Stimulated activated CD4-positive, alpha-beta T cell treated with anti-CD3 and anti-CD28 coated beads, Interleukin-15, amount 100 ng/mL, for 24 hours (primary cell): ENCODE results near the gene C1QTNF12.

Source experiments
- DNase-seq: peaks from one replicate; pipeline ENCODE4 v3.0.0-alpha.2; 2020

C1QTNF12 gene

DNA sequence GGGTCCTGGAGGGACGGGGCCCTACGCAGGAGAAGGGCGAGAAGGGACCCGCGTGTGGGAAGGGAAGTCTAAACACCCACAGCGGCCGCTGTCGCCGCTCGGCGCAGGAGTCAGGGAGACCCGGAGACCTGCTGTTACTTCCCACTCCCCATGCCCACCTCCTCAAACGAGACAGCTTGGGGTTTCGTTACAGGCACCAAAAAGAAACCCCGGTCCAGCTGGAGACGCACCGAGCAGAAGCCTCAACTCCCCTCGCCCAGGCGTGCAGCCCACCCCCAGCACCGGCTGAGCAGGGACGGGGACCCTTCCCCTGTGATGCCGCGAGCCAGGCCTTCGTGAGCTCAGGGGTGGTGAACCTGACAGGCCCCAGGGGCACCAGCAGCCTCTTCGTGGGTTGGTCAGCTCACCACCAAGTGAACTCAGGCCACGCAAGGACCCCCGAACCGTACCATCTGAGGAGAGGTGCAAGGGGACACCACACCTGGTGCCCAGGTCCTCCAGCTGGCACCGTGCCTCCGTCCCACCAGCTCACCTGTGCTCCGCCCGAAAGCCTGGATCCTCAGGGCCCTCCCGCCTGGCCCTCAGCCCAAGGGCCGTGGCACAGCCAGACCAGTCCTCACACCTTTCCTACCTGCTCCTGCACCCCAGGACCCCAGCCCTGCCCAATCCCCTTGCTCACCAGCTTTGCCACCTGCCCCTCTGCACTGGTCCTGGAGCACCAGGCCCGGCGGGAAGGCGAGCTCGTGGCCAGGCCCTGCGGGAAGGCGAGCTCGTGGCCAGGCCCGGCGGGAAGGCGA lies 19.8 kb downstream of the C1QTNF12 start:
- DNase-seq: no peak

DNA sequence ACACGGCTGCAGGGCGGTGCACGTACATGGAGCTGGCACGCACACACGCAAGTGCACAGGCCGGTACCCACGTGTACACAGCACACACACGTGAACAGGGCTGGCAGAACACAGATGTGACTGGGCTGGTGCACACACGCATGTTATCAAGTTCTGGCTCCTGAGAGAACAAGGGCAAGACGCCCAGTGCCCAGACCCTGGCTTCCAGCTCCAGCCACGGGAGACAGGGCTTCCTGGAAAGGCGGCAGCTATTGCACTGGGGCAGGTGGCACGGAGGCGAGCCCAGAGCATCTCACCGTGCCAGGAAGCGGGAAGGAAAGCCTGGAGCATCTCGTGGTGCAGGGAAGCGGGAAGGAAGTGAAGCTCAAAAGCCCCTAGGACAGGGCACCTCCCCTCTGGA lies 20.6 kb downstream of the C1QTNF12 start:
- DNase-seq: no peak

GRCh38 chr1:1225238-1225845 lies 21.2 kb downstream of the C1QTNF12 start:
- no peak for DNase-seq

DNA sequence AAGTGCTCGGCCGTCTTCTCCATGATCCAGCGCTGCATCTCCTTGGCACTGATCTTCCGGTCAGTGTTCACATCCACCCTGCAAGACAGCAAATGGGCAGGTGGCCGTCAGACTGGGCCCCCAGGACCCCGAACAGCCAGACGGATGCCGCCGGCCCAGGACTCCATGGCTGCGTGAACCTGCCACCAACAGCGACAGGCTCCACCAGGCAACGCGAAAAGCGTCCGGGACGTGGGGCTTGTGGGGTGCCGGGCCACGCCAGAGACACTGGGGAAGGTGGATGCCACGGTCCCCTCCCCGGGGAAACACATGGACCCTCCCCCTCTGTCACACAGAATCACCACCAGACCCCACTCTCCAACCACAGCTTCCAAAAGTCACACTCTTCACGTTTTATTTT lies 22.6 kb downstream of the C1QTNF12 start:
- DNase-seq: no peak

DNA sequence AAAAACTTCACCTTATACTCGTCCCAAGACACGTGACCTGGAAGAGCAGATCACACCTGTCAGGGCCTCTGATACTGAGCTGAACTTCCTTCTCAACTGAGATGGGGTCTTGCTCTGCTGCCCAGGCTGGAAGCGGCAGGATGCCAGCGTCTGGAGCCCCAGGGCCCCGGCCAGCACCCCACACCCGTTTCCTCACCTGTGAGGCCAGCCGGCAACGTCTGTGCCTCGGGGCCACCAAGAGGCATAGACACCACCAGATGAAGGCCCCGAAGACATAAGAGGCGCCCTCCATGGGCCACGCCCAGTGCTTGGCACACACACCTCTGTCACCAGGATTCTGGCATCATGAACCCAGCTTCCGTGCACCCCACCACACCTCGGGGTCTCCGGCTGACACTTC lies 23.2 kb downstream of the C1QTNF12 start:
- DNase-seq: no peak

DNA sequence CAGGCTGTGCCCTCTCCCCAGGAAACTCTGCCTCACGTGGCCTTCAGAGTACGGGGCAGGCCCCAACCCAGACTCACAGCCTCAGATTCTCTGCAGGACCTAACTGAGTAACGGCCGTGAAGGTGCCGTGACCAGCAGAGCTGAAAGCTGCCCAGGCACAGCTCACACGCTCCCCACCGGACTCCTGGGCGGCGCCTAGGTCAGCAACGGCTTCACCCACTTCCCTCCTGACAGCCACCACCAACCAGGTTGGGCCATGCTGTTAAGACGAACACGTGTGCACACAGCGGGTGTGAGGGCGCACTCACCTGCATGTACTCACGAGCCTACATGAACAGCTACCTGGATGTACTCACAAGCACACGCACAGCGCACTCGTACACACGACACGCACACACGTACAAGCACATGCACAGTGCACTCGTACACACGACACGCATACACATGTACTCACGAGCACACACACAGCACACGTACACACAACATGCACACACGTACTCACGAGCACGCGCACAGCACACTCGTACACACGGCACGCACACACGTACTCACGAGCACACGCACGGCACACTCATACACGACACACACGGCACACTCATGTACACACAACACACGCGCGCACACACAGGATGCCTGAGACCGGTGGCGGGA lies 23.8 kb downstream of the C1QTNF12 start:
- DNase-seq: no peak

- DNase-seq: no peak
Measured at GRCh38 chr1:1221887-1222574, 24.5 kb downstream of the C1QTNF12 start.

- DNase-seq: no peak
Measured at GRCh38 chr1:1220197-1220596, 26.3 kb downstream of the C1QTNF12 start.

- peak; percentile 73 for DNase-seq
Measured at GRCh38 chr1:1219341-1219740, 27.2 kb downstream of the C1QTNF12 start.

DNA sequence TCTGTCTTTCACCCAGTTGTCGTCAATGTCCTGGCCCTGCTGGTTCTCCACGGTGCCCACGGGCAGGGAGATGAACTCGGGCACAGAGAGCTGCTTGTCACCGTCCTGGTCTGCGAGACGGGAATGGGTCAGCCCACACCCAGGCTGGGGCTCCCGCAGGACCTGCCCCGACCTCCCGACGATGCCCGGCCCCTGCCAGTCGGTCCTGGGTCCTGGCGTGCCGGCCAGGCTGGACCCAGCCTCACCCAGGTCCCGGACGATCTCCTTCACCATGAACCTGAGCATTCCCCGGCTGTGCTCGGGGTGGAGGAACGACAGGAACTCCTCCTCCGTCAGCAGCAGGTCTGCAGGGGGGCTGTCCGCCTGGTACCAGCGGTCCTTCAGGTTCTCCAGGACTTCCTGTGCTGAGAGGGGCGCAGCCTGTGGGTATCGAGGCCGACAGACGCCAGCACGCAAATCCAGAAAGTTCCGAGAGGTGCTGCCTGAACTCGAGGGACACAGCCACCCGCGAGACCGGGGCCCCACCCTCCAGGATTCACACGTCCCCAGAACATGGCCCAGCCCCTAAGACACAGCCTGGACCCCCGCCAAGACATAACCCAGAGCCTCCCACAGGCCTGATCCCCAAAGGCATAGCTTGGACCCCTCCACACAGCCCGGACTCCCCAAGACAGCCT lies 27.9 kb downstream of the C1QTNF12 start:
- no peak for DNase-seq

DNA sequence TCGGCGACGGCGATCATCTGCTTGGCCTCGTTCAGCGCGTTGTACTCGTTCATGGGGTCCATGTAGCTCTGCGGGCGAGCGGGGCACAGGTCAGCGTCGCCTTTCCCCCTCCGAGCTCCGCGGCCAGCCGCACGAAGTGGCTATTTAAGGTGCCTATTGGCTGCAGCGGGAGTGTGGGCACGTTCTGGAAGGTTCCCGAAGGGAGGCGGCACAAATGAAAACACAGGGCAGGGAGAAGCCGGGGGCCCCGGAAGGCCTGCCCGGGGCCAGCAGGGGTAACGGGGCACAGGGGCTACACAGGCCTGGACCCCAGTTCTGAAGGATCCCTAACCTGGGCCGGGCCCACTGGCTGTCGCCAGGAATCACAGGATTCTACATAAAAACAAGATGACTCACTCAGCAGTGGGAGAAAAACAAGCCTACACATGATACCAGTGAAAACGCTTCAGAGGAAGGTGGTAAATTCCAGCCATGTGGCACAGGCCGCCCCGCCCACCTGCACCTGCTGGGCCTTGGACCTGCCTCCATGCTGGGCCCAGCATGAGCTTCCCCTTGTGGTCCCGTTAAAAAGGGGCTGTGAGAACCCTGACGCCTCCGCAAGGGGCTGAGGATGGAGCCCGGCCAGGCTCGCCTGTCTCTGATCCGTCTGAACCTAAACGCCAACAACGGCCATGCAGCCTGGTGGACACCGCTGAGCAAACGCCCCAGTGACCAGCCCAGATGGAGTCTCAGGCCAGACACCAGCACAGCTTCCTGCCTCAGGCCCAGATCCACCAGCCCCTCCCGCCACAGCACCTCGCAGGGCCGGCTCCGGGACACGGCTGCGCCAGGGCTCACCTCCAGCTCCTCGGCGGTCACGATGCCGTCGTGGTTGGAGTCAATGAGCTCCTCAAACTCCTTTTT lies 28.6 kb downstream of the C1QTNF12 start:
- DNase-seq: peak; percentile 77

DNA sequence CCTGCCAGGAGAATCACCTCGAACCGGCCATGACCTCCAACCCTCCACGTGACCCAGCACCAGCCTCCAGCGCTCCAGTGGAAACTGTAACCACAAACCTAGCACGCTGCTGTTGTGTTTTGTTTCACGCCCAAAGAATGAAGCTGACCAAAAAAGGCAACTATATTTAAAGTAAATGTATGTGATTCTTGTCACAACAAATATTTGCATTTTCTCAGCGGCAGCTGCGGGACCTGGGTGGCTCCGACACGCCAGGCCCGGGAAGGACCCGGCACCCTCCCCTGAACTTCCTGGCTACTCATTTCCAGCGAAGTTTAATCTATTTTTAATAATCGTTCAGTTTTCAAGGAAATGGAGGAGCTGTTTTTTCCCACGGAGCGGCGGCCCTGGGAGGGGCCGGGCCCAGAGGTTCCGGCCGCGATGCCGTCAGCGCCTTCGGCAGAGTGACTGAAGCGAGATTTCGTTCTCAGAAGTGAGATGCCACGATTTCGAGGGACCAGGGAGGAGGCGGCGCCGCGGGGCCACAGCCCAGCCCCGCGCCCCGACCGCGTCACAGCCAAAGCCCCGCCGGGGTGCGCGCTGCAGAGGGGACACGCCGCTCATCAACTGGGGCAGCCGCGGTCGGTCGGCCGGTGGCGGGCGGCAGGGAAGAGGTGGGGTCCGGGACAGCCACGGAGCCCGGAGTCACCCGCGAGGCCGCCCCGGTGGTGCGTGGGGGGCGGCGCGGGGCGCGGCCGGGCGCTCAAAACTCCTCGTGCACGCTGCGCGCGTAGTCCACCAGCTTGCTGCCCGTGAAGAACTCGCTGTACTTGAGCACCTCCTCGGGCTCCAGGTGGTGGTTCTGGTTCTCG lies 29.5 kb downstream of the C1QTNF12 start:
- DNase-seq: peak; percentile 64

DNA sequence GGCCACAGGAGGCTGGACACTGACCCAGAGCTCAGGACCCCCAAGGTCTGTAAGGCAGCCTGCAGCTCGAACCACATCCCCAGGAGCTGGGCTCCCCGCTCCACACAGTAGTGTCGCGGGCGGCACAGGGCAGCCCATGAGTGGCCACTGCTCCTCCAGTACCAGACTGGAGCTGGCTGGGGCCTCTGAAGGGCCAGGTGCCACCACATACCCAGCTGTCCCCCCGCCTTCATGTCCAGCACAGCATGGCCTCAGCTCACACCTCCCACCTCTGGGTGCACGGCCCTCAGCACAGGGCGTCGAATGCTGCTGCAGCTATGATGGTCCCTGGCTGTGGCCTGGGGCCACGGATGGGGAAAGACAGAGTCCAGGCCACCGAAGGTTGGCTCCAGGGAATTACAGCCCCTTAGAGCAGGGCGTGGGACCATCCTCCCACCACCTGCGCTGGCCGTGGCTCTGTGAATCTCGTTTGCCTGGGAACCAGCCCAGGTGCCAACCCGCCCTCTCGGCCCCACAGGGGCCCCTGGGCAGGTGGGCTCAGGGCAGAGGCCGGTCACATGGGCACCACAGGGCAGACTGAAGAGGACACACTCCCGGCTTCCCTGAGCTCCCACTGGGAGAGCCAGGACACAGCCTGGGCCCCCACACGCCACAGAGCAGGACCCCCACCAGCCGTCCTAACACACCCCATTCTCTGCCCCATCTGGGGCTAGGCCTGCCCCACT lies 30.5 kb downstream of the C1QTNF12 start:
- peak; percentile 16 for DNase-seq

- DNase-seq: peak; percentile 42
Measured at GRCh38 chr1:1215080-1215676, 31.3 kb downstream of the C1QTNF12 start.

DNA sequence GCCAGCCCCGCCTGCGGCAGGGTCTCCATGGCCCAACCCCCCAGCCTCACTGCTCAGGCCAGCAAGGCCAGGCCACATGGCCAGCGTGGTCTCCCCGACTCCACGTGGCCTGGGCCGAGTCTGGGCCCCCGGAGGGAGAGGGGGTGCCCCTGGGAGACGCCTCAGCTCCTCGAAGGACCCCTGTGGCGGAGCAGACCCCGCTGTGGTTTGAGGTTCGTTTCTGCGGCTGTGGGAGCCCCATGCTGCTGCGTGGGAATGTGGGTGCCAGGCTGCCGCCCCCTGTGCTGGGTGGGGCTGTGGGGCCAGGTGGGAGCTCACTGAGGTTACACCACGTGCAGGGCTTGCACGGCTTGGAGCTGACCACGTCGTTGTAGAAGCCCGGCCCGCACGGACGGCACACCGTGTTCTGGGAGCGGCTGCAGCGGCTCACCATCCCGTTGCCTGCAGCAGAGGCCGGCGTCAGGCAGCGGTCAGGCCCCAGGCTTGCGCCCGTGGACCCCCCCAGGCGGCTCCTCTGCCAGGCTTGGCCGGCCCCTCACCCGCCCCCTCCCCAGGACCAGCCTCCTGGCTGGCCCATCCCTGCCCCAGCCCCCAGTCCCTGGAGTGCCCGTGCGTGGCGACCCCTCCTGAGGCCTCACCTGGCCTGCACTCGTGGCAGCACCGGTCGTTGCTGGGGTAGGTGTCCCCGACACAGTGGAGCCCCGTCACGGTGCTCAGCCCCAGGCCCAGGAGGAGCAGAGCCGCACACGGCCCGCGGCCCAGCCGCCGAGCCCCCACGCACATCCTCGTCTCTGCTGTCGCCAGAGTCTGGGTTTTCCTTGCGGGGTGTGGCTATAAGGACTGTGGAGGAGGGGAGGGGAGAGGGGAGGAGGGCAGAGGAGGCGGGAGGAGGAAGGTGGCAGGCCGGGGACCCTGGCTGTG lies 32.9 kb downstream of the C1QTNF12 start, which contains the start of gene TNFRSF4:
Gene TNFRSF4 (minus strand): TSS at position 809 of the 921 bp plus-strand sequence. CDS start 26 bp downstream, at position 783.
- peak; percentile 77 for DNase-seq

DNA sequence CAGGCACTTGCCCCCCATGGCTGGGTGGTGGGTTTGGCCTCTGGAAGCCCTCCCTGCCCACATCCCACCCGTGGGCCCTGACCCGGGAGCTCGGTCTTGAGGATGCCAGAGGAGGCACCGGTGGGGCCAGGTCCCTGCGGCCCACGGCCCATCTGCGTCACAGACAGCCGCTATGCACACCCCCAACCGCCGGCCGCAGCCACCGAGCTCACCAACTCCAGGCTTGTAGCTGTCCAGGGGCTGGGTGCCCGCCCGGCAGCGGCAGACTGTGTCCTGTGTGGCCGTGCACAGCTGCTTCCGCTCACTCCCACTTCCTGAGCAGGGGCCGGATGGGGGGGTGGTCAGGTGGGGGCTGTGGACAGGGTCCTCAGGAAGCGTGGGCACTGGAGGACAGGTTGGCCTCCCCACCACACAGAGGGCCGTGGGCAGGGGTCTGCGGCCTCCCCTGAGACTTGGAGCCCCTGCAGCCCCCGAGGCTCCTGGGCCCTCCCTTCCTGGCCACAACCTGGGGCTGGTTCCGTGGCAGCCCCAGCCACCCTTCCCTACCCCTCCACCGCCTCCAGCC lies 33.7 kb downstream of the C1QTNF12 start:
- DNase-seq: peak; percentile 69

- peak; percentile 20 for DNase-seq
Measured at GRCh38 chr1:1211541-1212441, 34.7 kb downstream of the C1QTNF12 start.
